Measurements from ENCODE around the gene HOXC12. TPM values are rescaled to one million over a fixed set of nuclear protein-coding genes. Genes with fewer than 3 reads are reported as not detected.

The HOXC12 gene
- total and polyA plus RNA-seq, 2 of the 8 experiments (the other 6 are each of a cell fraction or from before 2014, with no cell fraction given) = not detected

- TF ChIP-seq FOSL1 (IDR thresholded peaks at IDR 0.05; ENCODE audit: insufficient read depth, low read depth, low read length) = no peak
- TF ChIP-seq MAFK (IDR thresholded peaks at IDR 0.05; ENCODE audit: low read depth, low read length) = no peak
- no peak for TF ChIP-seq ATF3 (IDR thresholded peaks at IDR 0.05; ENCODE audit: insufficient read depth, low read depth, low read length)
- peak; percentile 53 for TF ChIP-seq EZH2 (IDR thresholded peaks at IDR 0.05; ENCODE audit: low read depth, low read length, severe bottlenecking)
- peak; percentile 4 for TF ChIP-seq RNF2 (IDR thresholded peaks at IDR 0.05; ENCODE audit: borderline replicate concordance, low read depth, low read length, missing control alignments, poor library complexity, severe bottlenecking)
- TF ChIP-seq CBX8 (IDR thresholded peaks at IDR 0.05; ENCODE audit: borderline replicate concordance, low read depth, low read length) = no peak; the same call in 1 of the 2 replicates
- no peak for TF ChIP-seq CTBP2 (IDR thresholded peaks at IDR 0.05; ENCODE audit: borderline replicate concordance, insufficient read depth, insufficient read length, low read length)
- no peak for TF ChIP-seq USF2 (IDR thresholded peaks at IDR 0.05; ENCODE audit: low read length)
- no peak for TF ChIP-seq SIX5 (IDR thresholded peaks at IDR 0.05; ENCODE audit: low read depth, low read length)
These were observed 2.4 kb upstream of the HOXC12 start (continued) for GRCh38 chr12:53952335-53952694.

Measured in H1 (cell line).